ENCODE data around the gene ESR2. TPM values are rescaled to one million over a fixed set of nuclear protein-coding genes. Genes with fewer than 3 reads are reported as not detected.
"Not testable (repeated sequence)": the region's sequence is repeated elsewhere in the genome, so short reads cannot be mapped to it uniquely, and the experiment has no call there.

Gene ESR2
- polyA plus RNA-seq, 3 donors, result 0.13 to 2.0 (median 0.22) TPM

- H3K27ac ChIP-seq (ENCODE audit: low read depth, low read length), result no peak overlapping the region
- WGBS, 3 donors, result 96 to 99% (median 96%) methylated on average over 2 of the region's 2 CpGs
Observed at GRCh38 chr14:64119500-64119899, 174.7 kb downstream of the ESR2 start.

DNA sequence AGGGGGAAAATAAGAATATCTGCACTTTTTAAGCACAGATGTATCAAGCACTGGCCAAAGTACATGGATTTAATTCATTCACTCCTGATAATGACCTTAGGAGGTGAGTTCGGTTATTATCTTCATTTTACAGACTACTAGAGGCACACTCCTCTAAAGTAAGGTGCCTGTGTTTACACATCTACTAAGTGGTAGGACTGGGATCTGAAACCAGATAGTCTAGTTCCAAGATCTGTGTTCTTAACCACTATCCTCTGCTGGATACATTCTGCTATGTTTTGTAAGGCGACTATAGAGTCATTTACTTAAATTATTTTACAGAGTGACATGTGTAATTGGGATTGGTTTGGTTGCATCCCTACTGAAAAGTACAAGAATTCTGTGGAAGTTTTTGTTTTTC, 175.3 kb downstream of the ESR2 start:
- WGBS, 3 donors, result 70 to 96% (median 81%) methylated on average over 2 of the region's 2 CpGs
- H3K27ac ChIP-seq (ENCODE audit: low read depth, low read length), result no peak overlapping the region

GRCh38 chr14:64118403-64118742, 175.8 kb downstream of the ESR2 start:
- H3K27ac ChIP-seq (ENCODE audit: low read depth, low read length), result not testable (repeated sequence)
- 83 to 91% (median 91%) methylated on average over 7 of the region's 7 CpGs for WGBS, 3 donors

- 57 to 87% (median 80%) methylated on average over 11 of the region's 11 CpGs for WGBS, 3 donors
- H3K27ac ChIP-seq (ENCODE audit: low read depth, low read length), result no peak overlapping the region
Observed at GRCh38 chr14:64117671-64118402, 176.3 kb downstream of the ESR2 start.

DNA sequence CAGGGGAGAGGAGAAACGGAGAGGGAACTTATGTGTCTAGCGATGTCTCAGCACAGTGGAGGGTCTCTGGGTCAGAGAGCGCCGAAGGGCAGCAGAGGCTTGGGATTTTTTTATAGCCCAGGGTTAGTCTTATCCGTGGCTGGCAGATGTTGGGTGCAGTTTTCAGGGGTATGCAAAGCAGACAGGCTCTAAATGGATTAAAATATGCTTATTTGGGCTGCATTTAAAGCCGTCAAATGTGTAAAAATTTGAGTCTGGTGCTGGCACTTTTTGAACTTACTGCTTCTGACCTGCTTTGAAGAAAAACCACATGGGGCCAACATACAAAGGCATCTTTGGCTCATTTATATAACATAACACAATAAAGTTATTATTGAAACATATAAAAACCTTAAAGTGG, 178.8 kb downstream of the ESR2 start:
- WGBS, 3 donors, result 84 to 89% (median 85%) methylated on average over 6 of the region's 6 CpGs
- H3K27ac ChIP-seq (ENCODE audit: low read depth, low read length), result no peak overlapping the region

- 87 to 93% (median 89%) methylated on average over 7 of the region's 7 CpGs for WGBS, 3 donors
- no peak overlapping the region for H3K27ac ChIP-seq (ENCODE audit: low read depth, low read length)
Observed at GRCh38 chr14:64114796-64115195, 179.4 kb downstream of the ESR2 start.

DNA sequence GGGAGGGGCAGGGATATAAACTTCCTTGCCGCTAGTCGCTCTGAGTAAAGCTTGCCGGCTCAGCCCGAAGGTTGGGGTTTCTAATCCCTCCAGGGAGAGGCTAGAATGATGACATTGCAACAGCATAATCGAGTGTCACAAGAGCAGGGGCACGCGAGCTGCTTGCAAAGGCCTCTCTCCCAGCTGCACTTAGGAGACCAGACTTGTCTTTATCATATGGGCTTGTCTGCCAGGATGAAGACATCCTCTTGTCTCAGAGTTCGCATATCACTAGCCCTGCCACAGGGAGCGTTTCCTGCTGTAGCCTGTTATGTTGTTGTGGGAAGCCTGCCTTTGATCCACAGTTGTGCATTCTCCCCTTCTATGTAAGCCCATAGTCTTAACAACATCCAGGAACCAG, 180.0 kb downstream of the ESR2 start:
- 50 to 70% (median 69%) methylated on average over 9 of the region's 9 CpGs for WGBS, 3 donors
- no peak overlapping the region for H3K27ac ChIP-seq (ENCODE audit: low read depth, low read length)

GRCh38 chr14:64112867-64113678, 181.1 kb downstream of the ESR2 start:
- no peak overlapping the region for H3K27ac ChIP-seq (ENCODE audit: low read depth, low read length)
- WGBS, 3 donors, result 32 to 84% (median 78%) methylated on average over 17 of the region's 17 CpGs

GRCh38 chr14:64110802-64111201, 183.4 kb downstream of the ESR2 start:
- H3K27ac ChIP-seq (ENCODE audit: low read depth, low read length), result no peak overlapping the region
- WGBS, 3 donors, result 90 to 98% (median 92%) methylated on average over 1 of the region's 1 CpG

DNA sequence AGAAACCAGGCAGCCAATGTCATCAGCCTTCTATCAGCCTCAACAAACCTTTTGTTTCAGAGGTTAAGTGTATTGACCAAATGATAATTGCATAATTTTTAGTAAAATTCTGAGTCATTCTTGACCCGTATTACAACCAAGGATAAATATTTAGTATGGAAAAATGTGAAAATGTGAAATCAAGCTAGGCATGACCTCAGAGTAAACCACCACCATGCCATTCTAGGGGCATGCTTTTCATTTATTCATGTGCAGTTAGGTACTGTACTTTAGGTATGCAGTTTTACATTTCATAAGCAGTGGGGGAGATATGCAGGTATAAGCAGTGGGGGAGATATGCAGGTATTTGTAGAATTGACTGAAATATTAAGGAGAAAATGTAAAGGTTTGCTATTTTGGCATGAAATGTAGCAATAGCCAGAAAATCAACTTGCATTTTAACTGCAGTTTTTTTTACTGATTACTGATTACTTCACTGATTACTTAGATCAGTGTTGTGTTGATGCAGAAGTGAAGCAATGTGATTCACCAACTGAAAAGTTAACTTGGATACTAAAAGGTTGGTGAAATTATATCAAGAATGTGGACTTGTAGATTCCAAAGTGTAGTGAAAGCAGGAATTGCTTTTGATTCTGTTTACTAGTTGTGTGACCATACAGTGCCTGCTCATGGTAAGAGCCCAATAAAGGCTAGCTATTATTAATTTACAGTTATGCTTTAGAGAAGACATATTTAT, 184.2 kb downstream of the ESR2 start:
- no peak overlapping the region for H3K27ac ChIP-seq (ENCODE audit: low read depth, low read length)
- 44 to 74% (median 68%) methylated on average over 1 of the region's 1 CpG for WGBS, 3 donors

DNA sequence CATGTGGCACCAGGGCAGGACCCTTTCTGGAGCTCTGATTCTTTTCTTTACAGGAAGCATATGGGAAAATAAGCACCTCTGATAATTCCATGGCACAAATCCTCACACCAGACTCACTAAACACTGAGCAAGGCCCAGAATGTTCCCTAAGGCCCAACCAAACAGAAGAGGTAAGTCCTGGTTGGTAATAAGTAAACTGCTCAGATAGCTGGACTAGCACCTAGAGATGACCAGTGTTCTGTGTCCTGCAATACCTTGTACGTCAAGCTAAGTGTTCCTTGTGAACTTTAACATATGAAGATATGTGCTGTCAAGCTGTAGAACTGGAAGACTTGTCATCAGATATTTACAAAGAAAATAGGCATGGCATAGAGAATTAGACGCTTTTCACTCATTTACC, 186.7 kb downstream of the ESR2 start:
- WGBS, 3 donors, result 52 to 98% (median 97%) methylated on average over 2 of the region's 2 CpGs
- H3K27ac ChIP-seq (ENCODE audit: low read depth, low read length), result no peak overlapping the region

DNA sequence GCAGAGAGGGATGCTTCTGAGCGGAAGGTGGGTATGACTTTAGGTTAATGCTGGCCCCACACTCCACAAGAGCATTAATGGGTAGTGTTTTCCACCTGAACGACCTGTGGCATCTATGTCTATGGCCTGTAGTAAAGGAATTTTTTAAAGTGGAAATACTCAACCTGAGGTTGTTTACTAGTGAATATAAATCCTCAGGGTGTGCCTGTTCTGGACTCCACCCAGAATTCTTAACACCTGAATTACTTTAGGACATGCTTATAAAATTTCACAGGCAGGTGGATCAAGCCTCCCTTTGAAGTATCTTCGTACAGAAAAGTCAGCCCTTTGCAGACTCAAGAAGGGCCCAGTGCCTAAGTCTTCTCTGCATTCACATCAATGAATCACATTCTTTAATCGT, 196.1 kb downstream of the ESR2 start:
- no peak overlapping the region for H3K27ac ChIP-seq (ENCODE audit: low read depth, low read length)
- 85 to 88% (median 87%) methylated on average over 4 of the region's 4 CpGs for WGBS, 3 donors

DNA sequence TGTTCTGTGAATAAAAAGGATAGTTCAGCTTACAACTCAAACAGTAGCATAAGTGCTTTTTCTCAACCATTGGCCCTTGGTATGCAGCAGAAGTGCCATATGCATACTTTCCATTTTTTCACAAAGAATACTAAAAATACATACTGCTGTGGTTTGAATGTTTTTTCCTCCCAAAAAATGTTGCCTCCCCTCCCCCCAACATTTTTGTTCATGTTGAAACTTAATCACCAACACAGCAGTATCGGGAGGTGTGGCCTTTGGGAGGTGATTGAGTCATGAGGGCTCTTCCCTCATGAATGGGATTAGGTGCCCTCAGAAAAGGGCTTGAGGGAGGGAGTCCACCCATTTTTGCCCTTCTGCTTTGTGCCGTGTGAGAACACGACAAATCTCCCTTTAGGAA, 198.6 kb downstream of the ESR2 start:
- no peak overlapping the region for H3K27ac ChIP-seq (ENCODE audit: low read depth, low read length)
- WGBS, 3 donors, result 95 to 98% (median 95%) methylated on average over 3 of the region's 3 CpGs

DNA sequence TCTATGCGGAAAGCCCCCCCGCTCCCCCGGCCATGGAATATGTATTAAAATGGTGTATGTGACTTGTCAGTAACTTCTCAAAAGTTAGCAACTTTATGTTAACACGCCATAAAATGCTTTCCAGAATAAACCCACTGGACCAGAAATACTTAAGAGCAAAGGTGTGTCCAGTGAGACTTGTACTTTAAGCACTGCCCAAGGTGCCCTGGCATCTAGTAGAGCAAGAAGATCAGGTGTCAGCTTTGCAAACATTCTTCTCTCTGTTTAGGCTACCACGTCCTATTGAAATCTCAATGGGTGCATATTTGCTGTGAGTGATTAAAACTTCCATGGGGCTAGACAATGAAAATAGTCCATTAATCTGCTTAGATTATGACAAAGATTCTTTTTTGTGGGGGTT, 201.2 kb downstream of the ESR2 start:
- 68 to 76% (median 75%) methylated on average over 5 of the region's 5 CpGs for WGBS, 3 donors

DNA sequence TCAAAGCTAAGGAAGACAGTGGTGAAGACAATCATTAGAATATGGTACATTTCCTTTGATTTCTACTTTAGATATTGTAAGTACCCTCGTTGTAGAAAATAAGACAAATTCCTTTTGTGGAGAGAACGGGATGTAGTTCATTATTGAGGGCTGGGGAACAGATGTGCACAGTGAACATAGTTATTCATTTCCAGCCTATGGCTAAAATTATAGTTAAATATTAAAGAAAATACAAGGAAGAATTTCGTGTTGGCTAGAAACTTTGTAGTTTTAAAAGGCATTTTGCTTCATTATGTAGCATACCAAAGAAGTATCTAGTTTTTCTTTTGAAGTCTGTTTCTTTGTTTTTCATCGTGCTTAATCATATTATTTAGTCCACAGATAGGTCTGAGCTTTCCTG, 201.8 kb downstream of the ESR2 start:
- WGBS, 3 donors, result 64 to 91% (median 89%) methylated on average over 4 of the region's 4 CpGs
- H3K27ac ChIP-seq (ENCODE audit: low read depth, low read length), result no peak overlapping the region

More for the DNA sequence above, 201.2 kb downstream of the ESR2 start:
- H3K27ac ChIP-seq (ENCODE audit: low read depth, low read length), result no peak overlapping the region

- 32 to 90% (median 78%) methylated on average over 1 of the region's 1 CpG for WGBS, 3 donors
- H3K27ac ChIP-seq (ENCODE audit: low read depth, low read length), result no peak overlapping the region
Observed at GRCh38 chr14:64091217-64091616, 203.0 kb downstream of the ESR2 start.

DNA sequence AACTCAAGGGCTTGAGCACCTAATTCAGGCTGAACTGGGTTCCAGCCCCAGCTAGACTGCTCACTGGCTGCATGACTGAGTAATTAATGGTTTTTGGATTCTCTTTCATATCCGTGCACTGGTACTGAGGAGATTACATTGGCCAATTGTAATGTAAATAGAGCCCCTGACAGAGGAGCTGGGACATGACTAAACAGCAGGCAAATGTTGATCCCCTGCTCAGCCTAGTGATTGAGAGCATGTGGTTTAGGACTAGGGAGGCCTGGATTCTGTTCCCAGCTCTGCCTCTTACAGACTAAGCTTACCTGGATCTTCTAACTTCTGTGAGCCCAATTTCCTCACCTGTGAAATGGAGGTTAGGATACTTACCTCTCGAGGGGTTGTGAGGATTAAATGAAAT, 204.3 kb downstream of the ESR2 start:
- H3K27ac ChIP-seq (ENCODE audit: low read depth, low read length), result no peak overlapping the region
- WGBS, 3 donors, result 79 to 87% (median 84%) methylated on average over 2 of the region's 2 CpGs

DNA sequence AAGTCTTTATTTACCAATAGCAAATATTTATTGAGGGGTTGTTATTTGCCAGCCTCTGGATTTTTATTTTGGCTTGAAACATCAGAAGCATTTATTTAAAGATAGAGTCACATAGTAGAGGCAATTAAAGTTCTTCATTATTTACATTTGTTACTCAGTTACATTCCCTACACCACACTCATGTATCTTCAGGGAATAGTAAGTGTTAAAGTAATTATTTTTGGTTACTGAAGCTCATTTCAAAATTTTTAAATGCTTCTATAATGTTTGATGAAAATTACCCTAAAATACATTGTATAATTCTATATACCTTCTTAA, 205.6 kb downstream of the ESR2 start:
- H3K27ac ChIP-seq (ENCODE audit: low read depth, low read length), result no peak overlapping the region

DNA sequence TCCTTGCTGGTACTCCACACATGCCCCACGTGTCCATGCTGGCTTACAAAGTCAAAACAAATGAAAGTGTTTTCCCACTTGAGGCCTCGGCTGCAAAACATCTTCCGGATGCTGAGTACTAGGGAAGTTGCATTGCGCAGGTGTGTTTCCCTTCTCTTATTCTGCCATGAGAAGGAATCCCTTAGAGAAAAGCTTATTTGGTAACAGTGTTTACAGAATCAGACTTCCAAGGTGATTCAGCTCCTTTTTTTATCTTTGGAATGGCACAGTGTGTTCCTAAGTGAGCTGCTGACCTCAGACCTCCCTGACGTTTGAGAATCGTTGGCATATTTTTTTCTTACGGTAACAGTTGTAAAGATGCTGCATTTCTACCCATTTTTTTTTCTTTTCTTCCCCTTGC, 211.3 kb downstream of the ESR2 start:
- WGBS, 3 donors, result 62 to 74% (median 65%) methylated on average over 7 of the region's 7 CpGs
- H3K27ac ChIP-seq (ENCODE audit: low read depth, low read length), result no peak overlapping the region
